A549 (cell line): ENCODE data around the gene MGAT5.

Source experiments
- BHLHE40 ChIP-seq: IDR thresholded peaks from 2 replicates; pipeline ENCODE4 v1.6.1; 2012; ENCODE audit warnings: low read depth, low read length, inconsistent platforms
- JUNB ChIP-seq: fragments of >200 bp; sonication (Bioruptor Twin); formaldehyde crosslinking; IDR thresholded peaks from 2 replicates; pipeline ENCODE4 v1.6.1; 2016
- KDM1A ChIP-seq: fragments of 200-600 bp; sonication (generic); IDR thresholded peaks from 2 replicates; pipeline ENCODE4 v1.6.1; 2016; ENCODE audit warnings: low read depth, mild to moderate bottlenecking
- KDM5A ChIP-seq: fragments of 200-600 bp; sonication (generic); IDR thresholded peaks from 2 replicates; pipeline ENCODE4 v1.6.1; 2016; ENCODE audit warnings: antibody characterized with exemption, mild to moderate bottlenecking
- MAX ChIP-seq: IDR thresholded peaks from 2 replicates; pipeline ENCODE4 v1.6.1; 2012
- MAZ ChIP-seq: fragments of 150-350 bp; IDR thresholded peaks from 2 replicates; pipeline ENCODE4 v1.6.1; 2014; ENCODE audit warnings: antibody characterized with exemption, low read depth, low read length, borderline replicate concordance
- NFE2L2 ChIP-seq: fragments of 150-350 bp; conservative IDR thresholded peaks from 2 replicates; pipeline ENCODE4 v1.6.1; 2014; ENCODE audit warnings: low read length
- PHF8 ChIP-seq: fragments of 200-600 bp; sonication (generic); IDR thresholded peaks from 2 replicates; pipeline ENCODE4 v1.6.1; 2016; ENCODE audit warnings: low read depth, mild to moderate bottlenecking, antibody characterized with exemption, moderate library complexity, borderline replicate concordance
- POLR2A ChIP-seq: IDR thresholded peaks from 2 replicates; pipeline ENCODE4 v1.6.1; 2012; ENCODE audit warnings: mild to moderate bottlenecking, low read length
- RAD21 ChIP-seq, 2 experiments: fragments of >200 bp in 1 of 2; sonication (Bioruptor Twin) in 1 of 2; formaldehyde crosslinking in 1 of 2; IDR thresholded peaks in 1 of 2; conservative IDR thresholded peaks in 1 of 2; 2 replicates in 1 of 2; 3 replicates in 1 of 2; pipeline ENCODE4 v1.6.1; 2012 to 2018; ENCODE audit warnings: inconsistent platforms in 1 of 2
- RNF2 ChIP-seq: fragments of 200-600 bp; sonication (generic); IDR thresholded peaks from 2 replicates; pipeline ENCODE4 v1.6.1; 2016; ENCODE audit warnings: low read depth, mild to moderate bottlenecking, antibody characterized with exemption, moderate library complexity, borderline replicate concordance
- USF2 ChIP-seq: fragments of 450-650 bp; IDR thresholded peaks from 2 replicates; pipeline ENCODE4 v1.6.1; 2014; ENCODE audit warnings: antibody characterized with exemption
- TF ChIP-seq, protein P1 (sequence below): fragments of >200 bp; sonication (Bioruptor Twin); formaldehyde crosslinking; IDR thresholded peaks from 3 replicates; pipeline ENCODE4 v1.5.1; 2016
- TF ChIP-seq, protein P2 (sequence below): fragments of 200-600 bp; sonication (generic); IDR thresholded peaks from 2 replicates; pipeline ENCODE4 v1.6.1; 2016; ENCODE audit warnings: antibody characterized with exemption, mild to moderate bottlenecking, moderate library complexity

GRCh38 chr2:134277223-134277622, 23.4 kb downstream of the MGAT5 start:
- TF ChIP-seq RAD21 (conservative IDR thresholded peaks at IDR 0.05 in 1 of 2, IDR thresholded peaks at IDR 0.05 in 1 of 2): no peak
- no peak for TF ChIP-seq POLR2A
- TF ChIP-seq, protein P1, sequence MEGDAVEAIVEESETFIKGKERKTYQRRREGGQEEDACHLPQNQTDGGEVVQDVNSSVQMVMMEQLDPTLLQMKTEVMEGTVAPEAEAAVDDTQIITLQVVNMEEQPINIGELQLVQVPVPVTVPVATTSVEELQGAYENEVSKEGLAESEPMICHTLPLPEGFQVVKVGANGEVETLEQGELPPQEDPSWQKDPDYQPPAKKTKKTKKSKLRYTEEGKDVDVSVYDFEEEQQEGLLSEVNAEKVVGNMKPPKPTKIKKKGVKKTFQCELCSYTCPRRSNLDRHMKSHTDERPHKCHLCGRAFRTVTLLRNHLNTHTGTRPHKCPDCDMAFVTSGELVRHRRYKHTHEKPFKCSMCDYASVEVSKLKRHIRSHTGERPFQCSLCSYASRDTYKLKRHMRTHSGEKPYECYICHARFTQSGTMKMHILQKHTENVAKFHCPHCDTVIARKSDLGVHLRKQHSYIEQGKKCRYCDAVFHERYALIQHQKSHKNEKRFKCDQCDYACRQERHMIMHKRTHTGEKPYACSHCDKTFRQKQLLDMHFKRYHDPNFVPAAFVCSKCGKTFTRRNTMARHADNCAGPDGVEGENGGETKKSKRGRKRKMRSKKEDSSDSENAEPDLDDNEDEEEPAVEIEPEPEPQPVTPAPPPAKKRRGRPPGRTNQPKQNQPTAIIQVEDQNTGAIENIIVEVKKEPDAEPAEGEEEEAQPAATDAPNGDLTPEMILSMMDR: no peak
- no peak for TF ChIP-seq RNF2
- TF ChIP-seq, protein P2, sequence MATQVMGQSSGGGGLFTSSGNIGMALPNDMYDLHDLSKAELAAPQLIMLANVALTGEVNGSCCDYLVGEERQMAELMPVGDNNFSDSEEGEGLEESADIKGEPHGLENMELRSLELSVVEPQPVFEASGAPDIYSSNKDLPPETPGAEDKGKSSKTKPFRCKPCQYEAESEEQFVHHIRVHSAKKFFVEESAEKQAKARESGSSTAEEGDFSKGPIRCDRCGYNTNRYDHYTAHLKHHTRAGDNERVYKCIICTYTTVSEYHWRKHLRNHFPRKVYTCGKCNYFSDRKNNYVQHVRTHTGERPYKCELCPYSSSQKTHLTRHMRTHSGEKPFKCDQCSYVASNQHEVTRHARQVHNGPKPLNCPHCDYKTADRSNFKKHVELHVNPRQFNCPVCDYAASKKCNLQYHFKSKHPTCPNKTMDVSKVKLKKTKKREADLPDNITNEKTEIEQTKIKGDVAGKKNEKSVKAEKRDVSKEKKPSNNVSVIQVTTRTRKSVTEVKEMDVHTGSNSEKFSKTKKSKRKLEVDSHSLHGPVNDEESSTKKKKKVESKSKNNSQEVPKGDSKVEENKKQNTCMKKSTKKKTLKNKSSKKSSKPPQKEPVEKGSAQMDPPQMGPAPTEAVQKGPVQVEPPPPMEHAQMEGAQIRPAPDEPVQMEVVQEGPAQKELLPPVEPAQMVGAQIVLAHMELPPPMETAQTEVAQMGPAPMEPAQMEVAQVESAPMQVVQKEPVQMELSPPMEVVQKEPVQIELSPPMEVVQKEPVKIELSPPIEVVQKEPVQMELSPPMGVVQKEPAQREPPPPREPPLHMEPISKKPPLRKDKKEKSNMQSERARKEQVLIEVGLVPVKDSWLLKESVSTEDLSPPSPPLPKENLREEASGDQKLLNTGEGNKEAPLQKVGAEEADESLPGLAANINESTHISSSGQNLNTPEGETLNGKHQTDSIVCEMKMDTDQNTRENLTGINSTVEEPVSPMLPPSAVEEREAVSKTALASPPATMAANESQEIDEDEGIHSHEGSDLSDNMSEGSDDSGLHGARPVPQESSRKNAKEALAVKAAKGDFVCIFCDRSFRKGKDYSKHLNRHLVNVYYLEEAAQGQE: no peak
- TF ChIP-seq USF2: no peak
- TF ChIP-seq KDM5A: no peak
- TF ChIP-seq MAZ: no peak
- TF ChIP-seq MAX: no peak
- no peak for TF ChIP-seq PHF8
- TF ChIP-seq NFE2L2: no peak
- TF ChIP-seq JUNB: no peak
- TF ChIP-seq KDM1A: no peak
- no peak for TF ChIP-seq BHLHE40
